Right atrium auricular region (tissue), 2 donors: Measurements from ENCODE around the gene PSKH1. TPM values are rescaled to one million over a fixed set of nuclear protein-coding genes. Genes with fewer than 3 reads are reported as not detected.
"Not testable (repeated sequence)": the region's sequence is repeated elsewhere in the genome, so short reads cannot be mapped to it uniquely, and the experiment has no call there.

Experiments used
- DNase-seq: peaks from one replicate; pipeline ENCODE4 v3.0.0-alpha.2; 2019; ENCODE audit warnings: low spot score
- H3K27ac ChIP-seq, 2 donors: fragments of 200-600 bp; sonication (generic); 1 replicate in 1 of 2; 2 replicates in 1 of 2; pipeline ENCODE4 v1.5.1; 2016 to 2019
- H3K27me3 ChIP-seq, 2 donors: fragments of 200-600 bp; sonication (generic); one replicate each; pipeline versions ENCODE4 v1.5.1 to v1.6.0; 2017 to 2019
- H3K36me3 ChIP-seq: fragments of 200-600 bp; sonication (generic); one replicate; pipeline ENCODE4 v1.5.1; 2016
- H3K4me1 ChIP-seq, 2 donors: fragments of 200-600 bp; sonication (generic); one replicate each; pipeline versions ENCODE4 v1.5.1 to v1.6.0; 2017 to 2019
- H3K4me3 ChIP-seq, 2 donors: fragments of 200-600 bp; sonication (generic); 1 replicate in 1 of 2; 2 replicates in 1 of 2; pipeline ENCODE4 v1.5.1; 2017 to 2019; ENCODE audit warnings: mild to moderate bottlenecking in 1 of 2, moderate library complexity in 1 of 2
- H3K9me3 ChIP-seq, 2 donors: fragments of 200-600 bp; sonication (generic); one replicate each; pipeline ENCODE4 v1.5.1; 2019
- CTCF ChIP-seq, 2 donors: fragments of 200-600 bp; sonication (generic); IDR thresholded peaks; one replicate each; pipeline ENCODE4 v1.5.1; 2019; ENCODE audit warnings: antibody characterized with exemption in 2 of 2
- total RNA-seq, 2 donors: library from RNA; depleted of rRNA; stranded (reverse); fragments of >200 nt; gene quantifications; one replicate each; pipeline ENCODE4 v1.1.0, GENCODE V29; 2016

Gene PSKH1
- total RNA-seq, 2 donors from 2014 or later, result 18.4 to 23.2 TPM

GRCh38 chr16:67862623-67863583, 30.2 kb upstream of the PSKH1 start:
- H3K36me3 ChIP-seq, result peaks cover 30% of the 10 kb centered on the region

GRCh38 chr16:67864044-67864443, 29.0 kb upstream of the PSKH1 start:
- DNase-seq, H3K4me3 ChIP-seq, H3K27me3 ChIP-seq, H3K9me3 ChIP-seq: not testable (repeated sequence)
- Histone ChIP-seq H3K27ac (peak overlapping the region; percentile 88 to 95), H3K4me1 (peaks cover 0 to 50% of the 10 kb centered on the region in 2 donors), H3K36me3 (peaks cover 41% of the 10 kb centered on the region)

More at GRCh38 chr16:67862623-67863583, 30.2 kb upstream of the PSKH1 start:
- no peak for TF ChIP-seq CTCF (IDR thresholded peaks at IDR 0.05)
- Histone ChIP-seq H3K4me3 (no peak overlapping the region), H3K4me1 (peaks cover 0 to 61% of the 10 kb centered on the region in 2 donors), H3K27me3 (no peaks in the 10 kb centered on the region), H3K9me3 (no peaks in the 10 kb centered on the region), H3K27ac (peak overlapping the region; percentile 88 to 95)
- peak; percentile 91 for DNase-seq

- no peak overlapping the region for H3K4me3 ChIP-seq
- TF ChIP-seq CTCF (IDR thresholded peaks at IDR 0.05), result no peak
- H3K27ac ChIP-seq, result peak overlapping the region; percentile 88 to 95
- H3K36me3 ChIP-seq, result peaks cover 47% of the 10 kb centered on the region
- no peaks in the 10 kb centered on the region for H3K9me3 ChIP-seq
- DNase-seq, result no peak
- H3K27me3 ChIP-seq, result no peaks in the 10 kb centered on the region
- peaks cover 0 to 50% of the 10 kb centered on the region in 2 donors for H3K4me1 ChIP-seq
Observed at GRCh38 chr16:67864594-67864993, 28.5 kb upstream of the PSKH1 start.

- no peak overlapping the region for H3K4me3 ChIP-seq
- H3K27me3 ChIP-seq, result no peaks in the 10 kb centered on the region
- H3K36me3 ChIP-seq, result peaks cover 54% of the 10 kb centered on the region
- H3K27ac ChIP-seq, result peak overlapping the region in 1 of 2 donors; percentile 88
- peak in 1 of 2 donors; percentile 48 for TF ChIP-seq CTCF (IDR thresholded peaks at IDR 0.05)
- no peak for DNase-seq
- H3K4me1 ChIP-seq, result peaks cover 0 to 44% of the 10 kb centered on the region in 2 donors
- no peaks in the 10 kb centered on the region for H3K9me3 ChIP-seq
Observed at GRCh38 chr16:67865318-67865717, 27.7 kb upstream of the PSKH1 start.

GRCh38 chr16:67868290-67868689, 24.8 kb upstream of the PSKH1 start:
- no peak overlapping the region for H3K4me3 ChIP-seq
- H3K36me3 ChIP-seq, result peaks cover 70% of the 10 kb centered on the region
- H3K27ac ChIP-seq, result no peak overlapping the region
- DNase-seq, result no peak
- H3K9me3 ChIP-seq, result no peaks in the 10 kb centered on the region
- H3K27me3 ChIP-seq, result no peaks in the 10 kb centered on the region
- no peak for TF ChIP-seq CTCF (IDR thresholded peaks at IDR 0.05)
- H3K4me1 ChIP-seq, result peaks cover 0 to 21% of the 10 kb centered on the region in 2 donors

- Histone ChIP-seq H3K27ac (no peak overlapping the region), H3K9me3 (no peaks in the 10 kb centered on the region), H3K36me3 (peaks cover 70% of the 10 kb centered on the region), H3K4me3 (no peak overlapping the region), H3K4me1 (peaks cover 0 to 21% of the 10 kb centered on the region in 2 donors), H3K27me3 (no peaks in the 10 kb centered on the region)
- DNase-seq, result no peak
- TF ChIP-seq CTCF (IDR thresholded peaks at IDR 0.05), result no peak
Observed at GRCh38 chr16:67869653-67870052, 23.4 kb upstream of the PSKH1 start.
